ENCODE results near the gene GRIK2. TPM values are rescaled to one million over a fixed set of nuclear protein-coding genes. Genes with fewer than 3 reads are reported as not detected.

Gene GRIK2
- total RNA-seq, 1 donor from 2014 or later: 0.40 TPM

DNA sequence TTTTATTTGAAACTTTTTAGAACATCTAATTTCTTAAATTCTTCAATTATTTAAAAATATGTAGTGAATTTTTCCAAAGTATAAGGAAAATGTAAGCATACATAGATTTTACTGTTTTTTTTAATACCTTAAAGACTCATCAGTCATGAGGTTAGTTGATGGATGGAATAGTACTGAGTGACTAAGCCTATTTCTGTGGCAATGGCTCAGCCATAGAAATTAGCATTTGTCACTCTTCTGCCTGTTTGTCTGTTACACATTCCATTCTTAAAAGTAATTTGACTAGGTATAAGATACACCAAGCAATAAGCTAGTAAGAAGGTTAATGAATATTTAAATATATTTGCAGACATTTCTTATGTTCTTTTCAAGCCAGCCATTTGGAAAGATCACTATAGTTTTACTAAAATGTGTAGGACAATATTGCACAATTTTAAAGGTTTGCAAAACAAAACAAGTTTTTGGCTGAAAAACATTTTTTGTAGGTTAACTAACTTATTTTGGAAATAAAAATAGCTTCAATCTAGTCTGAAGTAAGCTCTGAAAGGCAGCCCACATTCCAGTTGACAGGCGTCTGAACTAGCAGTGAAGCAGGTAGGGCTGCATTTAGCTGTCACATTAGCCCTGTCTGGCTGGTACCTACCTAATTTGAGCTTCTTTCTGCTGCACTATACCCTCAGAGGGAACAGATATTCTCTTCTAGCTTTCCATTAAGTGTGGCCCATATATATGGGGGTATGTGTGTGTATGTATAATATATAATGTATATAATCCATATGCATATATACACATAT is 385.7 kb downstream of the GRIK2 start:
- DNase-seq (ENCODE audit: low read depth): peak; percentile 60

GRCh38 chr6:101783287-101783686 is 389.8 kb downstream of the GRIK2 start:
- DNase-seq (ENCODE audit: low read depth): no peak

- DNase-seq (ENCODE audit: low read depth): no peak
Measured at GRCh38 chr6:101784094-101784493, 390.6 kb downstream of the GRIK2 start.

- no peak for DNase-seq (ENCODE audit: low read depth)
Measured at GRCh38 chr6:101799531-101799930, 406.0 kb downstream of the GRIK2 start.

DNA sequence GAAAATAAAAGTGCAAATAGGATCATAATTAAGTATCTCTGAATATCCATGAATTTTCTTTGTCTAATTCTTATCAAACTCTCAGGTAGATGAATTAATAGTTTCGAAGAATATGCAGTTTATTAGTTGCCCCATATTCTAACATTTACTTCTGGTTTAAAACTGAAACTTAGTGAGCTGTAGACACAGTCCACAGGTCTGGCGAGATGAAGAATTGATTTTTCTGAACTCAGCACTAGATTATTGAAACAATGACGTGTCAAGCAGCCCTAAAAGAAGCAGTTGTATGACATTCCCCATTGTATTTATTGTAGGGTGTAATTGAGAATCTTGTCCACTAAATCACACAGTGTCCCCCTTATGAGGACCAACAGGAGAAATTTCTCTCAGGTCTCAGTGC is 407.1 kb downstream of the GRIK2 start:
- no peak for DNase-seq (ENCODE audit: low read depth)

- no peak for DNase-seq (ENCODE audit: low read depth)
Measured at GRCh38 chr6:101803136-101803535, 409.6 kb downstream of the GRIK2 start.

DNA sequence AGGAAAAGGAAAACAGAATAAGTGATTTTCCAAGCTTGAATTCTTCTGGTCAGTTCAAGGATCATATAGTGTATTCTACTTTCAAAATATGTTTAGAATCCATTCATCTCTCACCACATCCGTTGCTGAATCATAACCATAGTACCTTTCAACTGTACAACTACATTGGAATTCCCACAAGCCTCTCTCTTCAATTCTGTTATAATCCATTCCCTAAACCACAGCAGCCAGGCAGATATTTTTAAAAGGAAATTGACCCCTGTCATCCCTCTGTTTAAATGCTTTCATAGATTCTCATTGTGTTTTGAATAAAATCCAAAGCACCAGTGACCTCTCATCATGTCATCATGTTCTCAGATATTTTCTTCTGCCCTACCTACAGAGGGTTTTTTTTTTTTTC is 412.7 kb downstream of the GRIK2 start:
- DNase-seq (ENCODE audit: low read depth): no peak

GRCh38 chr6:101811108-101811507 is 417.6 kb downstream of the GRIK2 start:
- no peak for DNase-seq (ENCODE audit: low read depth)

DNA sequence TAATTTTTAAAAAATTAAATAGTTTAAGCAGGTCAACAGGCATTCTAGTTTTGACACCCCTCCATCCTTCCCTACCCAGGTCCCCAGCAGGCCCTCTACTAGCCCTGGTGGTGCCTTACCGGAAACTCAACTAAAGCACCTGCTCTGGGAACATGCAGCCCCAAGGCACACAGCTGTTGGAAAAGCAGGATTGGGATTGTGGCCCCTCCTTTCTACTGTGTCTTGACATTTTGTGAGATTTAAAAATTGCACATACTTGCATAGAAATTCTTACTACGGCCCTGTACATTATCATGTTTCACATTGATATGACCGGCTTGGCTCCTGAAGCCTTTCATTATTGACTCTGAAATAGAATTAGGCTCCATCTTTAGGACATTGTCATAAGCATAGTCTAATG is 423.2 kb downstream of the GRIK2 start:
- no peak for DNase-seq (ENCODE audit: low read depth)

GRCh38 chr6:101818051-101818450 is 424.5 kb downstream of the GRIK2 start:
- DNase-seq (ENCODE audit: low read depth): peak; percentile 79

- peak; percentile 6 for DNase-seq (ENCODE audit: low read depth)
Measured at GRCh38 chr6:101824551-101825345, 431.2 kb downstream of the GRIK2 start.

DNA sequence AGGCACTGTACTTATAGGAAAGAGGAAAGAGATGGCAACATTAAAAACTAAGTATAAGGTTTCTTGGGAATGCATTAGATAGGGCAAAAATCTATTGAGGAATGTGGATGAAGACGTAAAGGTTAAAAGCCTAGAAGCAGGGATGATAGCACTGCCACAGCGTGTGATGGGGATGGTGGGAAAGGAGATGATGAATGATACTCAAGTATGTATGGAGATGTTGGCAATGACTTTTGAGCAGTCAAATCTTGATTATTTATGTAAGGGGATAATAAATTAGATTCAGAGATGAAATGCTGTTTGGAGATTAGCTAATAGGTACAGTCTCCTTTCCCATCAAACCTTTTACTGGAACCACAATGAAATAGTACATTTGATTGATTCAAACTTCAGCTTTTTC is 432.8 kb downstream of the GRIK2 start:
- DNase-seq (ENCODE audit: low read depth): no peak

DNA sequence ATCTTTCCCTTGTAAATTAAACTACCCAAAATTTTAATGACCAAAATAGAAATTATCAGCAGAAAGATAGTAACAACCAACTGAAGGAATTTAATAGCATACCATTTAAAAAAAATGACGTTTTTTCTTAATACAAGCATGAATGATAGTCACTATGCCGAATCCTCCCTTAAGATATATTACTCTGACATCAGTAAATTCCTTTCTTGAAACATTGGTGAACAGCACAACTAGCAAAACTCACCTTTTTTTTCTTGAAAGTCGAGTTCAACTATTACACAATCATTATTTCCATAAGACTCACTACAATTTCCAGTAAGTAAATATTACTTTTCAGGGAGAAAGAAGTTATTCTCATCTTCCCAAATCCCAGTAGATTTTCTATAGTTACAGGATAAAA is 433.2 kb downstream of the GRIK2 start:
- DNase-seq (ENCODE audit: low read depth): no peak

- peak; percentile 52 for DNase-seq (ENCODE audit: low read depth)
Measured at GRCh38 chr6:101830501-101831031, 437.1 kb downstream of the GRIK2 start.

- DNase-seq (ENCODE audit: low read depth): no peak
Measured at GRCh38 chr6:101832371-101832770, 438.9 kb downstream of the GRIK2 start.

GRCh38 chr6:101840100-101840499 is 446.6 kb downstream of the GRIK2 start:
- DNase-seq (ENCODE audit: low read depth): no peak

DNA sequence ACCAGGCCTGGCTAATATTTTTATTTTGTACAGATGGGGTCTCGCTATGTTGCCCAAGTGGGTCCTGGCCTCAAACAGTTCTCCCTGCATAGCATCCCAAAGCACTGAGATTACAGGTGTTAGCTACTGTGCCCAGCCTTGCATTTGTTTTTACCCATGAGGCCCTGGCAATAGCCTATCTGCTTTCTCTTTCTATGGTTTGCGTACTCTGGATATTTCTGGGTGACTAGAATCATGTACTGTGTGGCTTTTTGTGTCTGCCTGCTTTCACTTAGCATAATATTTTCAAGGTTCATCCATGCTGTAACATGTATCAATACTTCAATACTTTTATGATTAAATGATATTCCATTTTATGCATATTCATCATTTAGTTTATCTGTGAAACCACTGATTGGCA is 451.7 kb downstream of the GRIK2 start:
- no peak for DNase-seq (ENCODE audit: low read depth)

GRCh38 chr6:101845621-101846020 is 452.1 kb downstream of the GRIK2 start:
- DNase-seq (ENCODE audit: low read depth): no peak

DNA sequence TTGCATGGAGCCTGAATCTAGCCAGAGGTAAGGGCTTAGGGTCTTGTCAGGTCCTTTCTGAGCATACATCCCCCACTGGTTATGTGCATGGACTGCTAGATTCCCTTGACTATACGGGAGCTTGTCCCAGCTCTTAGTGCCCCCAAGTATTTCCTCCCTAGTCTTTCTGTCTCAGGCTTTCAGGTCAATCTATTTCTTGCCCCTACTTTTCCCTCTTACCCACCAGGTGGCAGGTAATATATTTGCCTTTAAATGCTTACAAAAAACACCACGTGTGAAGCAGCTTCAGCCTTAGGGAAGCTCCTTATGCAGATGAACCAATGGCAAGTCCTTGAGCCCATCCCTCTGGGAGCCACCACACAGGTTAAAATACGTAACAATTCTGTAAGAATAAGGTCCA is 454.2 kb downstream of the GRIK2 start:
- DNase-seq (ENCODE audit: low read depth): no peak

DNA sequence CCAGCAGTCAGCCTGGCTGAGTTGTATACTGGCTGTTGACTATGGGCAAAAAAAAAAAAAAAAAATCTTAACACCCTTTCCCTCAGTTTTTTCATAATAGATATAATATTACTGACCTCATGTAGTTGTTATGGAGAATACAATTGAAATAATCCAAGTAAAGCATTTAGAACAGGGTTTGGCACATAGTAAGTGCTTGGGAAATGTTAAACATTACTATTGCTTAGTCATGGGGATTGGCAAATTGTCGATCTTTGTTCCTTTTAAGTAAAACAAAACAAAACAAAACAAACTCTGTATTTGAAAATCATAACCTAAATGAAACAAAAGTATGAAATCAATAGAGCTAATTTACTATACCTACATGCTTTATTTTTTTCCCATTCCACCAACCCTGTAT is 458.4 kb downstream of the GRIK2 start:
- DNase-seq (ENCODE audit: low read depth): peak; percentile 5

DNA sequence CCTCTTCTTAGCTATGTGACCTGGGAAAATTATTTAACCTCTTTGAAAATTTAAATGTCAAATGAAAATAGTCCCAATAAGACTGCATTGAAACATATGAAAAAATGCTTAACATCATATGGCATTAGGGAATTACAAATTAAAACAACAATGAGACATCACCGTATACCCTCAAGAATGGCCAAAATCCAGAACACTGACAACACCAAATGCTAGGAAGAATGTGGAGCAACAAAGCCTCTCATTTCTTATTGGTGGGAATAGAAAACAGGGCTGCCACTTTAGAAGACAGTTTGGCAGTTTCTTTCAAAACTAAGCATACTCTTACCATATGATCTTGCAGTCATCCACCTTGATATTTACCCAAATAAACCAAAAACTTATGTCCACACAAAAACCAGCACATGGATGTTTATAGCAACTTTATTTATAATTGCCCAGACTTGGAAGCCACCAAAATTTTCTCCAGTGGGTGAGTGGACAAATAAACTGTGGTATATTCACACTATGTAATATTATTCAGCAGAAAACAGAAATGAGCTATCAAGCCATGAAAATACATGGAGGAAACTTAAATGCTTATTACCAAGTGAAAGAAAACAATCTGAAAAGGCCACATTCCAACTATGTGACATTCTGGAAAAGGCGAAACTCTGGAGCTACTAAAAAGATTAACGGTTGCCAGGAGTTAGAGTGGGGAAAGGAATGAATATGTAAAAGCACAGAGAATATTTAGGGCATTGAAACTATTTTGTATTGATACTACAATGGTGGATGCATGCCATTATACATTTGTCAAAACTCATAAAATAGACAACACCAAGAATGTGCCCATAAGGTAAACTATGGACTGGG is 459.9 kb downstream of the GRIK2 start:
- no peak for DNase-seq (ENCODE audit: low read depth)

GRCh38 chr6:101876431-101876830 is 482.9 kb downstream of the GRIK2 start:
- no peak for DNase-seq (ENCODE audit: low read depth)
